ENCODE data around the gene CD300A. TPM values are rescaled to one million over a fixed set of nuclear protein-coding genes. Genes with fewer than 3 reads are reported as not detected.
"Not testable (repeated sequence)": the region's sequence is repeated elsewhere in the genome, so short reads cannot be mapped to it uniquely, and the experiment has no call there.

The CD300A gene
- total RNA-seq, 1 donor from 2014 or later, result 0.05 TPM

- DNase-seq (ENCODE audit: low read depth), result no peak
Observed at GRCh38 chr17:74478420-74479100, 12.1 kb downstream of the CD300A start.

GRCh38 chr17:74480290-74480689 is 13.9 kb downstream of the CD300A start:
- DNase-seq (ENCODE audit: low read depth), result no peak

GRCh38 chr17:74481621-74482020 is 15.2 kb downstream of the CD300A start:
- DNase-seq (ENCODE audit: low read depth), result no peak

- no peak for DNase-seq (ENCODE audit: low read depth)
Observed at GRCh38 chr17:74484066-74484465, 17.6 kb downstream of the CD300A start.

- DNase-seq (ENCODE audit: low read depth), result no peak
Observed at GRCh38 chr17:74485022-74485743, 18.7 kb downstream of the CD300A start.

GRCh38 chr17:74485841-74486240 is 19.4 kb downstream of the CD300A start:
- DNase-seq (ENCODE audit: low read depth), result no peak

- DNase-seq (ENCODE audit: low read depth), result not testable (repeated sequence)
Observed at GRCh38 chr17:74488276-74488675, 21.8 kb downstream of the CD300A start.

GRCh38 chr17:74490716-74491115 is 24.3 kb downstream of the CD300A start:
- no peak for DNase-seq (ENCODE audit: low read depth)

- DNase-seq (ENCODE audit: low read depth), result peak; percentile 26
Observed at GRCh38 chr17:74491626-74492025, 25.2 kb downstream of the CD300A start.

GRCh38 chr17:74493331-74493833 is 26.9 kb downstream of the CD300A start:
- peak; percentile 81 for DNase-seq (ENCODE audit: low read depth)

GRCh38 chr17:74497471-74497870 is 31.0 kb downstream of the CD300A start:
- no peak for DNase-seq (ENCODE audit: low read depth)

GRCh38 chr17:74499992-74500391 is 33.6 kb downstream of the CD300A start:
- DNase-seq (ENCODE audit: low read depth), result no peak

GRCh38 chr17:74502861-74503260 is 36.4 kb downstream of the CD300A start:
- no peak for DNase-seq (ENCODE audit: low read depth)

- not testable (repeated sequence) for DNase-seq (ENCODE audit: low read depth)
Observed at GRCh38 chr17:74503949-74504348, 37.5 kb downstream of the CD300A start.

GRCh38 chr17:74508156-74508555 is 41.7 kb downstream of the CD300A start:
- DNase-seq (ENCODE audit: low read depth), result no peak

GRCh38 chr17:74512036-74512435 is 45.6 kb downstream of the CD300A start:
- peak; percentile 62 for DNase-seq (ENCODE audit: low read depth)

- DNase-seq (ENCODE audit: low read depth), result peak; percentile 94
Observed at GRCh38 chr17:74512624-74513091, 46.2 kb downstream of the CD300A start.

- peak; percentile 36 for DNase-seq (ENCODE audit: low read depth)
Observed at GRCh38 chr17:74513987-74514631, 47.7 kb downstream of the CD300A start.

- no peak for DNase-seq (ENCODE audit: low read depth)
Observed at GRCh38 chr17:74514632-74515334, 48.3 kb downstream of the CD300A start.

GRCh38 chr17:74515941-74516340 is 49.5 kb downstream of the CD300A start:
- DNase-seq (ENCODE audit: low read depth), result no peak

- DNase-seq (ENCODE audit: low read depth), result no peak
Observed at GRCh38 chr17:74516561-74517328, 50.3 kb downstream of the CD300A start.

All from renal cortical epithelial cell (primary cell).